K562 (cell line): ENCODE results near the gene ZNF692. TPM values are rescaled to one million over a fixed set of nuclear protein-coding genes. Genes with fewer than 3 reads are reported as not detected.

ENCODE experiments used
- ATF6 ChIP-seq: sonication (generic); formaldehyde crosslinking; IDR thresholded peaks from 2 replicates; pipeline ENCODE4 v1.4.0; 2020; ENCODE audit warnings: mild to moderate bottlenecking, missing genetic modification reagents
- CHD1 ChIP-seq: fragments of 200-600 bp; sonication (generic); IDR thresholded peaks from one replicate; pipeline ENCODE4 v1.6.1; 2012; ENCODE audit warnings: mild to moderate bottlenecking, moderate library complexity, low read length, inconsistent platforms
- HMG20B ChIP-seq: fragments of 250-450 bp; sonication (Bioruptor Pico); IDR thresholded peaks from 2 replicates; pipeline ENCODE4 v1.5.0; 2021; ENCODE audit warnings: mild to moderate bottlenecking
- HNRNPLL ChIP-seq: fragments of 200-400 bp; formaldehyde crosslinking; IDR thresholded peaks from 2 replicates; pipeline ENCODE4 v1.6.1; 2017; ENCODE audit warnings: low read length, low read depth, mild to moderate bottlenecking; ENCODE audit not compliant: poor library complexity, severe bottlenecking
- KAT7 ChIP-seq: sonication (generic); formaldehyde crosslinking; IDR thresholded peaks from 2 replicates; pipeline ENCODE4 v1.8.0; 2022; ENCODE audit warnings: missing genetic modification reagents, mild to moderate bottlenecking, borderline replicate concordance
- KLF16 ChIP-seq: IDR thresholded peaks from 2 replicates; pipeline ENCODE4 v1.6.1; 2016; ENCODE audit warnings: antibody characterized with exemption
- MEIS2 ChIP-seq: fragments of 450-650 bp; IDR thresholded peaks from 2 replicates; pipeline ENCODE4 v1.6.1; 2014; ENCODE audit warnings: mild to moderate bottlenecking; ENCODE audit not compliant: partially characterized antibody
- NFIC ChIP-seq: fragments of 450-650 bp; IDR thresholded peaks from 2 replicates; pipeline ENCODE4 v1.6.1; 2017; ENCODE audit warnings: mild to moderate bottlenecking, inconsistent platforms
- STAT6 ChIP-seq: sonication (generic); formaldehyde crosslinking; IDR thresholded peaks from 2 replicates; pipeline ENCODE4 v1.8.1; 2023; ENCODE audit warnings: mild to moderate bottlenecking, missing genetic modification reagents
- TCFL5 ChIP-seq: fragments of 250-450 bp; sonication (Bioruptor Pico); conservative IDR thresholded peaks from 2 replicates; pipeline ENCODE4 v1.6.1; 2021; ENCODE audit warnings: mild to moderate bottlenecking, moderate library complexity, matching md5 sums
- TGIF2 ChIP-seq: sonication (generic); formaldehyde crosslinking; IDR thresholded peaks from 2 replicates; pipeline ENCODE4 v1.8.1; 2022; ENCODE audit warnings: mild to moderate bottlenecking, missing genetic modification reagents, moderate library complexity
- ZBED1 ChIP-seq: IDR thresholded peaks from 2 replicates; pipeline ENCODE4 v1.6.1; 2014
- ZNF143 ChIP-seq: sonication (generic); formaldehyde crosslinking; IDR thresholded peaks from 2 replicates; pipeline ENCODE4 v1.9.0; 2022; ENCODE audit warnings: mild to moderate bottlenecking, missing genetic modification reagents
- ZNF184 ChIP-seq: sonication (generic); formaldehyde crosslinking; IDR thresholded peaks from 2 replicates; pipeline ENCODE4 v1.5.0; 2020; ENCODE audit warnings: missing genetic modification reagents
- ZNF232 ChIP-seq: sonication (generic); formaldehyde crosslinking; IDR thresholded peaks from 2 replicates; pipeline ENCODE4 v1.8.0; 2022; ENCODE audit warnings: mild to moderate bottlenecking, missing genetic modification reagents
- polyA plus RNA-seq, 8 experiments: library from polyadenylated mRNA; depleted of rRNA in 4 of 8; stranded (reverse) in 5 of 8; unstranded in 3 of 8; fragments of >200 nt; fragmentation: Nextera tagmentation in 2 of 8; fragmentation: Illumina TruSeq in 1 of 8; extraction: Ambion mirVana in 2 of 8; extraction: Trizol in 1 of 8; gene quantifications; 2 replicates each; pipeline versions ENCODE4 v1.2.1 to v1.2.3, GENCODE V29; 2011 to 2014; ENCODE audit warnings: inconsistent platforms in 1 of 8, missing spikeins in 1 of 8
- total RNA-seq, 7 experiments: library from RNA; depleted of rRNA in 6 of 7; stranded (reverse); fragments of >200 nt in 6 of 7; fragmentation: Illumina TruSeq in 2 of 7; extraction: Trizol in 2 of 7; gene quantifications; 2 replicates each; pipeline versions ENCODE4 v1.2.1 to v1.2.3, GENCODE V29; 2011 to 2021; ENCODE audit warnings: low replicate concordance in 1 of 7
- TF ChIP-seq, protein P1 (sequence below), 2 experiments: IDR thresholded peaks; 2 replicates each; pipeline ENCODE4 v1.6.1; 2012; ENCODE audit warnings: improper control_type of control experiment in 2 of 2, low read depth in 2 of 2, low read length in 2 of 2, borderline replicate concordance in 1 of 2

ZNF692 gene
- total and polyA plus RNA-seq, 9 of the 15 experiments (the other 6 are each of a cell fraction or from before 2014, with no cell fraction given) = 8.4 to 143 (median 55.9) TPM

DNA sequence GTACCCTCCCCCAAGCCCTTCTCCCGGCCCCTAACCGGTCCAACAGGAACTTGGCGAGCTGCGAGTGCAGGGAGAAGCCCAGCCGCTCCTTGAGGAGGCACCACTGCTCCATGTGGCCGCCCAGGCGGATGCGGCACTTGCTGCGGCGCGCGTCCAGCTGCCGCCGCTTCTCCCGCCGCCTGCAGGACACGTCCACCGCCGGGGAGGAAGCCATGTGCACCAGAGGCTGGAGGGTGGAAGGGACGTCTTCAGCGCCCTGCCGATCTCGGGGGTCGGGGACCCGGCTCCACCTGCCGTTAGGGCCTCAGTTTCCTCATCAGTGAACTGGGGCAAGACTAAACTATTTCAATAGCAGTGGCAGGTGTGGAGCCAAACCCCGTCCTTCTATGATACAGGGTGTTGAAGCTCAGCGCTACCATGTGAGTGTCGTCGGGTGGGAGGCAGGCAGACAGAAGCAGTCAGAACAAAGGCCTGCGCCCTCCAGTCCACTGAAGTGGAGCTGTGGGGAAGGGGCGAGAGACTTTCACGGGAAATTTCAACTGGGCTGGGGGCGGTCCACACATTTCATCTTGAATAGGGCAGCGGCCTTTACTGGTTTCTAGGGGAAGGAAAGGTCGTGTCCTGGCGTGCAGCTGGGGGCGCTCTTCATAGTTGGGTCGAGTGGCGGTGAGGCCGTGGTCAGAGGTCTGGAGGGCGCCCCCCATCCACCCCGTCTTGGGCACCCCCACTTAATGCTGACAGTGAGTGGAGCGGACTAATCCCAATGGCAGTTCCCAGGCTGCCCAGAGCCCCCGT lies 592 bp downstream of the ZNF692 start (continued):
- TF ChIP-seq, protein P1, sequence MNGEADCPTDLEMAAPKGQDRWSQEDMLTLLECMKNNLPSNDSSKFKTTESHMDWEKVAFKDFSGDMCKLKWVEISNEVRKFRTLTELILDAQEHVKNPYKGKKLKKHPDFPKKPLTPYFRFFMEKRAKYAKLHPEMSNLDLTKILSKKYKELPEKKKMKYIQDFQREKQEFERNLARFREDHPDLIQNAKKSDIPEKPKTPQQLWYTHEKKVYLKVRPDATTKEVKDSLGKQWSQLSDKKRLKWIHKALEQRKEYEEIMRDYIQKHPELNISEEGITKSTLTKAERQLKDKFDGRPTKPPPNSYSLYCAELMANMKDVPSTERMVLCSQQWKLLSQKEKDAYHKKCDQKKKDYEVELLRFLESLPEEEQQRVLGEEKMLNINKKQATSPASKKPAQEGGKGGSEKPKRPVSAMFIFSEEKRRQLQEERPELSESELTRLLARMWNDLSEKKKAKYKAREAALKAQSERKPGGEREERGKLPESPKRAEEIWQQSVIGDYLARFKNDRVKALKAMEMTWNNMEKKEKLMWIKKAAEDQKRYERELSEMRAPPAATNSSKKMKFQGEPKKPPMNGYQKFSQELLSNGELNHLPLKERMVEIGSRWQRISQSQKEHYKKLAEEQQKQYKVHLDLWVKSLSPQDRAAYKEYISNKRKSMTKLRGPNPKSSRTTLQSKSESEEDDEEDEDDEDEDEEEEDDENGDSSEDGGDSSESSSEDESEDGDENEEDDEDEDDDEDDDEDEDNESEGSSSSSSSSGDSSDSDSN (IDR thresholded peaks at IDR 0.05; ENCODE audit: borderline replicate concordance in 1 of 2, low read depth in 2 of 2, low read length in 2 of 2) = peak; percentile 83 to 89; a peak in 3 of 4 replicates
- no peak; the same call in 1 of the 2 replicates for TF ChIP-seq ZBED1
- TF ChIP-seq ATF6 (CRISPR knock-in tag) = peak; percentile 66
- no peak for TF ChIP-seq HMG20B (CRISPR knock-in tag)
- no peak for TF ChIP-seq TGIF2 (CRISPR knock-in tag)
- no peak for TF ChIP-seq ZNF184
- peak; percentile 98 for TF ChIP-seq CHD1
- TF ChIP-seq KLF16 = no peak
- TF ChIP-seq KAT7 (CRISPR knock-in tag) = peak; percentile 22; the same call in 1 of the 2 replicates
- peak; percentile 84 for TF ChIP-seq STAT6
- TF ChIP-seq NFIC = peak; percentile 43
- TF ChIP-seq TCFL5 (CRISPR knock-in tag) = no peak
- TF ChIP-seq HNRNPLL = no peak
- TF ChIP-seq ZNF232 (CRISPR knock-in tag) = peak; percentile 66; the same call in 1 of the 2 replicates
- no peak for TF ChIP-seq ZNF143 (CRISPR knock-in tag)
- TF ChIP-seq MEIS2 = no peak
